Activated T-cell treated with anti-CD3 and anti-CD28 coated beads, Interleukin-2, amount 50 U/mL, for 1 hour (primary cell): ENCODE data around the gene SEMA4A.
"Not testable (repeated sequence)": the region's sequence is repeated elsewhere in the genome, so short reads cannot be mapped to it uniquely, and the experiment has no call there.

Experiments used
- DNase-seq: peaks from one replicate; pipeline ENCODE4 v3.0.0-alpha.2; 2020

SEMA4A gene

DNA sequence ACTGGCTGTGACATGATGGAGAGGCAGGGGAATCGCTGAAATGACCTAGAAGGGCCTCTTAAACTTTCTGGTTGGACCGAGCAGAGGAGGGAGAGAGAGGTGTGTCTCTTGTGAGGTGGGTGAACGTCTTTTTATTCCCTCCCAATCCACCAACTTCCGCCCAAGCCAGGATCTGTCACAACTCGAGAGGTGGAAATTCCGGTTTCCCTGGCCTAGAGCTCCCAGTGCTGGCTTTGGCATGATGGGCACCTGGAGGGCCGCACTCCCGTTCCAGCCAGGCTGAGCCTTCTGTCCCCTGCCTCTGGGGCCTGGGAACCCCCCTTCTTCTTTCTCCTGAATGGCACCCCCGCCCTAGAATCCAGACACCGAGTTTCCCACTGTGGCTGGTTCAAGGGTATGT lies at the start of gene SEMA4A:
TSS of gene SEMA4A (plus strand) at position 224 of the 400 bp plus-strand sequence. CDS start 994 bp downstream, outside the sequence.
- DNase-seq: no peak

GRCh38 chr1:156104065-156104810 lies 49.1 kb upstream of the SEMA4A start:
- peak; percentile 65 for DNase-seq

- no peak for DNase-seq
Observed at GRCh38 chr1:156104861-156105832, 48.2 kb upstream of the SEMA4A start.

DNA sequence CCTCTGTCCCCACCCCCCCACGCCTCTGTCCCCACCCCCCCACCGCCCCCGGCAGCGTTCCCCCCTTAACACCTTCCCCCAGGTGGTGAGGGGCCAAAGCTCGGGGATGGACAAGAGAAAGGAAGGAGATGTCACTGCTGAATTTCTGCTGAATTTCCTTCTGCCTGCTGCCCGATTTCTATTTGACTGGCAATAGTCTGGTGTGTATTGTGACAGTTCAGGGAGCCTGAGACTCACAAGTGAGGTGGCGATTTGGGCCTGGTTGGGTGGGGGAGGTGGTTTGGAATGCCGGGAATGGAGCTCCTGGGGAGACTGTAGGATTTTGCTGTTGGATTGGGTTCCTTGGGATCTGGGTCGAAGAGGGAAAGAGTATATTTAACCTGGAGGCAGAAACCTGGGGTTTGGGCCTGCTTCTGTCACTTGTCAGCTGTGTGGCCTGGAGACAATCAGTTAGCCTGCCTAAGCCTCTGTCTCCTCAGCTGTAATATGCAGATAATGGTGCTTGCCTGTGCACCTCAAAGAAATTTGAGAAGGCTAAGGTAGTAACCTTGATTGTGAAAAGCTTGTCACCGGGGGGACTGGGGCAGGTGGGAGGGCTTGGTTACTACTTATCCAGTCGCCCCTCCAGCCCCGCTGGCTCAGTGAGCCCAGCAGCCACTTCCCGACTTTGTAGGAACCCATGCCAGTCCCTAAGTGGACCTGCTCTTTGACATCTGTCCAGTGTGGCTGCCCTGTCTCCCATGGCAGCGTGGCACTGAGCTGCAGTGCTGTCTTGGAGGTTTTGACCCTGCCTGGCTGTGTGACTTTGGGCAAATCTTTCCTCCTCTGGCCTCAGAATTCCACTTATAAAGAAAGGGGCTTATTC lies 46.5 kb upstream of the SEMA4A start:
- DNase-seq: no peak

DNA sequence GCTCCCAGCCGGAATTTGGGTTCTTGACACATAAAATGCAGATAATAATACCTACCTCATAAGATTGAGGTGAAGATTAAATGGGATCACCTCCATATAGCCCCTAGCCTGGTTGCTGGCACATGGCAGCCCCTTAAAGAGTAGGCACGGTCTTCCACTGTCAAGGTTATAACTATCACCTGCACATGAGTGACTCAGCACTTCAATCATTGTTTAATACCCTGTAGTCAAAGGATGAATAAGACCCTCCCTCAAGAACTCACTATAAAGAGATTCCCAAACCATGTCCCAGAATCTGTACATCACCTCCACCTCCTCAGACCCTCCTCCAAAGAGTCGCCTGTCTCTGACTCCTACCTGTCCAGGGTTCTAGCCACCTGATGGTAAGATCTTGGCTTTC lies 45.3 kb upstream of the SEMA4A start:
- DNase-seq: no peak

DNA sequence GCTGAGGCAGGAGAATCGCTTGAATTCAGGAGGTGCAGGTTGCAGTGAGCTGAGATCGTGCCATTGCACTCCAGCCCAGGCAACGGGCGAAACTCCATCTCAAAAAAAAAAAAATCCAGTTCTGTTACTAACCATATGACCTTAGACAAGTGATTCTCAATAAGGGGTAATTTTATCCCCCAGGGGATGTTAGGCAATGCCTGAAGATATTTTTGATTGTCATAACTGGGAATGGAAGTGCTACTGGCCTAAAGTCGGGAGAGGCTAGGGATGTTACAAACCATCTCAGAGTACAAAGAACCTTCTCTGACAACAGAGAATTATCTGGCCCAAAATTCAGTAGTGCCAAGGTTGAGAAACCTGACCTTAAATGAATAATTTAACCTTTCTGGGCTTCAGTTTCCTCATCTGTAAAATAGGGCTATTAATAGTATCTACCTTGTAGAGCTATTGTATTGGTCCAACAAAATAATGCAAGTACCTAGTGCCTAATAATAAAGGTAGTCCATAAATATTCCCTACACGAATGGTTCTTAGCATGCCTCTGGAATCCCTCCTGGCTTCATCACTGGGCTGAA lies 44.6 kb upstream of the SEMA4A start:
- no peak for DNase-seq

DNA sequence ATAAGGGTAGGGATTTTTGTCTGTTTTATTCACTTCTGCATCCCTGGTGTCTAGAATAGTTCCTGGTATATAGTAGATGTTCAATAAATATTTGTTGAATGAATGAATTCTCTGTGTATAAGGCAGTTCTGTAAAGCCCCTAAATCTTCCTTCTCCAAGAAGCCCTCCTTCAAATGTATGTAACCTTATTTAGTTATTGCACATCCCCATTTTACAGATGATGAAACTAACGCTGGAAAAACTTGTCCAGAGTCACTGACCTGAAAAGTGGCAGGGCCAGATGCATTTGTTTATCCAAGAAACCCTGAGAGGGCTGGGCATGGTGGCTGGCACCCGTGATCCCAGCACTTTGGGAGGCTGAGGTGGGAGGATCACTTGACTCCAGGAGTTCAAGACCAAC lies 43.1 kb upstream of the SEMA4A start:
- no peak for DNase-seq

DNA sequence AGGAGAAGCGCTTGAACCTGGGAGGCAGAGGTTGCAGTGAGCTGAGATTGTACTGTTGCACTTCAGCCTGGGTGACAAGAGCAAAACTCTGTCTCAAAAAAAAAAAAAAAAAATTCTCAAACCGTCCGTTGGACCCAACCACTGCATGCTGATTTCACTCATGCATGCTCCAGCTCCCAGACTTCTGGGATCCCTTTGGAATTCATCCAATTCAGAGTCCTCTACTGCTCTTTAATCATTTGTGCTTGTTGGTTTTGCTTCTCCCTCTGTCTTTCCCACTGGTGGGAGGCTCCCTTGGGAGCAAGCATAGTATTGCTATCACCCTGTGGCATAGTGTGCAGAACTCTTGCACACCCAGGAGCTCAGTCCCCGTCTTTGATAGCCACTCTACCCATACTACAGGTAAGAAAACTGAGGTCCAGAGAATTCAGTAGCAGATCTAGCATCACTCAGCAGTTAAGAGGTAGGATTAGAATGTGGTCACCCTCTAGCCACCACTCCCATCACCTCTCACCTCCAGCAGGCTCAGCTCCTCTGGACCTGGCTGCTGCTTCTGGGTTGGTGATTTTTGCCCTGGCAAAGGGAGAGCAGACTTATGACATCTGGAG lies 41.9 kb upstream of the SEMA4A start:
- no peak for DNase-seq

- DNase-seq: no peak
Observed at GRCh38 chr1:156112276-156113137, 40.9 kb upstream of the SEMA4A start.

DNA sequence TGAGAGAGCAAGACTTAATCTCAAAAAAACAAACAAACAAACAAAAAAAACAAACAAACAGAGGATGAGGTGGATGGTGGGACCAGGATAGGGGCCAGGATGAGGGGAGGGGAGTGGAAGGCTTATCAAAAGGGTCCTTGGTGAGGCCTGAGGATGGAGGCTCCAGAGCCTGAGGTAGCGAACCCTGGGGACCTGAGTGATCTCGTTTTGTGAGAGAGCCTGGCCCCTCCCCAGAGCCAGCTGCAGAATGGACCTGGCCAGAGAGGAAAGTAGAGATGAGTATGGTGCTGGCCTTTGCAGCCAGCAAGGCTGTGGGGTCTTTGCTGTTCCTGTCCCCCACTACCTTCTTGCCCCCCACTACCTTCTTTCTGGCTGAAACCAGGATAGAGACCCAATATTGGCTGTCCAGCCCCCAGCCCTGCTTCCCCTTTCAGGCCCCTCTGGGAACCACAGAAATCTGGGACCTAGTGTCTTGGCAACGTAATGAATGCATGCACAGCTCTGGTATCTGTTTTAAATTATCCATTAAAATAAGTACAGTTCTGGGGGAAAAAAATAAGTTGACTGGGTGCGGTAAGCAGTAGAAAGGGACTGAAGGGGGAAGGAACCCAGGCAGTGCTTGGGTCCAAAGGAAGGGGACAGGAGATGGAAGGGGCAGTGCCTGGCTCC lies 40.0 kb upstream of the SEMA4A start:
- no peak for DNase-seq

- DNase-seq: peak; percentile 81
Observed at GRCh38 chr1:156114101-156114918, 39.1 kb upstream of the SEMA4A start, which contains the start of gene LMNA. LMNA (plus strand) TSS chr1:156114711; CDS start chr1:156114919, 208 bp downstream.

GRCh38 chr1:156114919-156115513 lies 38.4 kb upstream of the SEMA4A start:
- DNase-seq: peak; percentile 59

DNA sequence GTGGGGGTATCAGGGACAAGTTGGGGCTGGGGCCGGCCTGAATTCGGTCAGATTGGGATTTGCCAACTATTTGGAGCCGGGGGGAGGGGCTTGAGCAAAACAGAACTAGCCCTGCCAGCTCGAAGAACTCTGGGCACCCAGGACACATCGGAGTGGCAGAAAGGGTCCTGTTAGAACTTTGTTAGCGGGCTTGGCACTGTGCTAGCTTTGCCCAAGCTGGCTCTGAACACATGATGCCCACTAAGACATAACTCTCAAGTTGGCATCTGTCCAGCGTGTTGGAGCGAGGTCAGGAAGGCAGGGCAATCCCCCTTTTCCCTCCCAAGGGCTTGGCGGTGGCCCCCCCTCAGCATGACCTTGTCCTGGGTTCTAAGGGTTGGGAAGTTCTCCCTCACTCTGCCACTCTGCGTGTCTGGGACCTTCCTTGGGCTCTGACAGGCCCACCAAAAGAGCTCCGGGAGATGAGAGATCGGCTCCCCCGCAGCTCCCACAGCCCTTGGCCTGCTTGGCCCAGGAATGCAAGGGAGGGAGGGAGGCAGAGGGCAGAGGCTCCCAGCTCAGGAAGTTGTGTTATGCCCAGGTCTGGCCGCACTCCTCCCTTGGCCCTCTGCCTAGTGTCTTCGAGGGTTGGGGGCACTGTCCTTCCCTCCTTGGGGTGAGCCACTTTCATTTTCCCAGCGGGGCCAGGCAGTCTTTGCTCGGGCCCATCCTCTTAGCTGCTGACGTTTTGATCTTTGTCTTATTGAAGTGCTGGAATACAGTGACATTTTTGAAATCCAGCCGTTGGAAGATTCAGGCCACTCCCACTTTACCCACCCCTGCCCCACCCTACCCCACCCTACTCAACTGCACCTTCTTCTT lies 37.6 kb upstream of the SEMA4A start:
- DNase-seq: no peak

- not testable (repeated sequence) for DNase-seq
Observed at GRCh38 chr1:156116731-156117130, 36.7 kb upstream of the SEMA4A start.

DNA sequence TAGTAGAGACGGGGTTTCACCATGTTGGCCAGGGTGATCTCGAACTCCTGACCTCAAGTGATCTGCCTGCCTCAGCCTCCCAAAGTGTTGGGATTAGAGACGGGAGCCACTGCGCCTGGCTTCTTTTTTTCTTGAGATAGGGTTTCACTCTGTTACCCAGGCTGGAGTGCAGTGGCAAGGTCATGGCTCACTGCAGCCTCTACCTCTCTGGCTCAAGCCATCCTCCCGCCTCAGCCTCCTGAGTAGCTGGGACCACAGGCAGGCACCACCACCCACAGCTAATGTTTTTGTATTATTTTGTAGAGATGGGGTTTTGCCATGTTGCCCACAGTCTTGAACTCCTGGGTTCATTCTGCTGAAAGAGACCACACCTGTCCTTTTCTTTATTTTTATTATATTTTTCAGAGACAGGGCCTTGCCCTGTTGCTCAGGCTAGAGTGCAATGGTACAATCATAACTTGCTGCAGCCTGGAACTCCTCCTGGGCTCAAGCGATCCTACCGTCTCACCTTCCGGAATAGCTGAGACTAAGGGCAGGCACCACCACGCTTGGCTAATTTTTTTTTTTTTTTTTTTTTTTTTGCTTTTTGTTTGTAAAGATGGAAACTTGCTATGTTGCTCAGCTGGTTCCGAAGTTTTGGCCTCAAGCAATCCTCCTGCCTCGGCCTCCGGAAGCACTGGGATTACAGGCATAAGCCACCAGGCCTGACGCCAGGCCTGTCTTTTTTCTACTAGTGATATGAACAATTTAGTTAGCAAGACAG lies 35.8 kb upstream of the SEMA4A start:
- DNase-seq: no peak

GRCh38 chr1:156118177-156118868 lies 35.1 kb upstream of the SEMA4A start:
- no peak for DNase-seq
